HCT116 (cell line): ENCODE results near the gene CH25H. TPM values are rescaled to one million over a fixed set of nuclear protein-coding genes. Genes with fewer than 3 reads are reported as not detected.

Experiments
- ATAC-seq: fragments of 200-7000 bp; cut with Tn5 transposase; 2 replicates; pipeline ENCODE4 v1.9.1; 2020; ENCODE audit warnings: mild to moderate bottlenecking, moderate library complexity
- BruUV-seq: library from RNA; stranded (reverse); fragments of 400-500 nt; replicated peaks from 2 replicates; lab custom pipeline; 2021; lab: Mats Ljungman, UMichigan
- CTCF ChIA-PET: fragments of 300-600 bp; sonication (Branson Sonifier 250); formaldehyde crosslinking; loops from one replicate; lab custom pipeline; 2021; ENCODE audit warnings: antibody characterized with exemption; lab: Charles Lee
- POLR2A ChIA-PET: fragments of 300-600, 350-600 bp; sonication (Branson Sonifier 250); formaldehyde crosslinking; loops from one replicate; lab custom pipeline; 2021; ENCODE audit warnings: antibody characterized with exemption; lab: Charles Lee
- RAD21 ChIA-PET, 2 experiments: fragments of 300-600 bp; sonication (Branson Sonifier 250); formaldehyde crosslinking; loops; one replicate each; lab custom pipeline; 2023; ENCODE audit warnings: low total read pairs in 2 of 2; ENCODE audit not compliant: uncharacterized antibody in 2 of 2, unreplicated experiment in 2 of 2, low non-redundant PET in 1 of 2; lab: Charles Lee
- DNase-seq: peaks from one replicate; pipeline ENCODE4 v3.0.0-alpha.2; 2010; ENCODE audit warnings: low read depth, low spot score
- H2AFZ ChIP-seq: fragments of 200-600 bp; shearing (Covaris generic), sonication (generic); 2 replicates; pipeline ENCODE4 v1.6.1; 2017; ENCODE audit warnings: low read depth, mixed run types, mixed read lengths, antibody characterized with exemption, low read length; ENCODE audit not compliant: poor library complexity, severe bottlenecking
- H3K27ac ChIP-seq: 2 replicates; pipeline ENCODE4 v1.5.1; 2012; ENCODE audit warnings: low read depth, low read length
- H3K27me3 ChIP-seq: fragments of 200-600 bp; sonication (generic); 2 replicates; pipeline ENCODE4 v1.6.1; 2016; ENCODE audit warnings: mixed run types, low read length, mixed read lengths; ENCODE audit not compliant: insufficient read depth
- H3K36me3 ChIP-seq, 2 experiments: fragments of 200-500 bp in 1 of 2; fragments of 200-600 bp in 1 of 2; sonication (Bioruptor generic) in 1 of 2; sonication (generic) in 1 of 2; 2 replicates each; pipeline versions ENCODE4 v1.5.1 to v1.6.1; 2014 to 2016; ENCODE audit warnings: low read length in 2 of 2, inconsistent platforms in 1 of 2, mixed read lengths in 1 of 2, mixed run types in 1 of 2; ENCODE audit not compliant: insufficient read depth in 2 of 2, control insufficient read depth in 1 of 2
- H3K4me1 ChIP-seq, 2 experiments: fragments of 200-600 bp in 1 of 2; sonication (generic) in 1 of 2; 2 replicates each; pipeline versions ENCODE4 v1.5.1 to v1.6.1; 2012 to 2017; ENCODE audit warnings: low read length in 2 of 2, inconsistent platforms in 1 of 2, mild to moderate bottlenecking in 1 of 2, mixed read lengths in 1 of 2, mixed run types in 1 of 2, moderate library complexity in 1 of 2; ENCODE audit not compliant: insufficient read depth in 2 of 2, control insufficient read depth in 1 of 2
- H3K4me2 ChIP-seq: fragments of 200-600 bp; sonication (generic); 2 replicates; pipeline ENCODE4 v1.6.1; 2017; ENCODE audit warnings: mixed run types, low read length, mixed read lengths
- H3K4me3 ChIP-seq, 2 experiments: fragments of 200-600 bp in 1 of 2; sonication (generic) in 1 of 2; replicated peaks in 1 of 2; 2 replicates each; pipeline ENCODE4 v1.5.1; 2011 to 2016; ENCODE audit warnings: low read length in 2 of 2, control low read depth in 1 of 2, low read depth in 1 of 2, mild to moderate bottlenecking in 1 of 2, mixed read lengths in 1 of 2, mixed run types in 1 of 2
- H3K79me2 ChIP-seq: fragments of 200-600 bp; sonication (generic); 2 replicates; pipeline ENCODE4 v1.6.1; 2017; ENCODE audit warnings: mild to moderate bottlenecking, mixed run types, low read length, moderate library complexity, mixed read lengths; ENCODE audit not compliant: insufficient read depth
- H3K9ac ChIP-seq: fragments of 200-600 bp; sonication (generic); 2 replicates; pipeline ENCODE4 v1.6.1; 2016; ENCODE audit warnings: low read length, mixed read lengths
- H3K9me2 ChIP-seq: fragments of 200-600 bp; sonication (generic), shearing (Covaris generic); 2 replicates; pipeline ENCODE4 v1.6.1; 2017; ENCODE audit warnings: mixed run types, mild to moderate bottlenecking, moderate library complexity; ENCODE audit not compliant: insufficient read depth
- H3K9me3 ChIP-seq, 2 experiments: fragments of 200-500 bp in 1 of 2; fragments of 200-600 bp in 1 of 2; sonication (Bioruptor generic) in 1 of 2; sonication (generic) in 1 of 2; 2 replicates each; pipeline ENCODE4 v1.6.1; 2014 to 2017; ENCODE audit warnings: low read length in 2 of 2, mixed read lengths in 2 of 2, inconsistent platforms in 1 of 2, low read depth in 1 of 2, mild to moderate bottlenecking in 1 of 2, mixed run types in 1 of 2, moderate library complexity in 1 of 2; ENCODE audit not compliant: control insufficient read depth in 1 of 2, insufficient read depth in 1 of 2
- H4K20me1 ChIP-seq: fragments of 200-600 bp; sonication (generic), shearing (Covaris generic); 2 replicates; pipeline ENCODE4 v1.6.1; 2017; ENCODE audit warnings: mixed run types, mild to moderate bottlenecking, moderate library complexity; ENCODE audit not compliant: insufficient read depth
- CEBPB ChIP-seq: IDR thresholded peaks from 2 replicates; pipeline ENCODE4 v1.6.1; 2012; ENCODE audit warnings: low read depth
- CTCF ChIP-seq, 3 experiments: fragments of 200-600 bp in 1 of 3; sonication (generic) in 1 of 3; IDR thresholded peaks in 2 of 3; conservative IDR thresholded peaks in 1 of 3; 2 replicates each; pipeline ENCODE4 v1.5.1; 2012 to 2017; ENCODE audit warnings: low read depth in 2 of 3, low read length in 2 of 3, antibody characterized with exemption in 1 of 3, borderline replicate concordance in 1 of 3, control low read depth in 1 of 3, mild to moderate bottlenecking in 1 of 3, mixed read lengths in 1 of 3, mixed run types in 1 of 3, moderate library complexity in 1 of 3; ENCODE audit not compliant: insufficient read depth in 1 of 3
- ELF1 ChIP-seq: IDR thresholded peaks from 2 replicates; pipeline ENCODE4 v1.6.1; 2012; ENCODE audit warnings: low read depth, borderline replicate concordance
- POLR2AphosphoS5 ChIP-seq: IDR thresholded peaks from 2 replicates; pipeline ENCODE4 v1.6.1; 2011; ENCODE audit warnings: mild to moderate bottlenecking, low read depth, low read length, moderate library complexity
- intact Hi-C: fragments of 100-400 bp; cut with micrococcal nuclease; formaldehyde crosslinking; loops from 2 replicates; pipeline ENCODE4 v1.10.0; 2022
- total RNA-seq: library from RNA; stranded (reverse); gene quantifications from one replicate; pipeline ENCODE4 v1.2.1, GENCODE V29; 2021; ENCODE audit not compliant: unreplicated experiment
- TF ChIP-seq, protein P1 (sequence below): IDR thresholded peaks from 2 replicates; pipeline ENCODE4 v1.6.1; 2012
- TF ChIP-seq, protein P2 (sequence below): IDR thresholded peaks from 2 replicates; pipeline ENCODE4 v1.6.1; 2011; ENCODE audit warnings: mild to moderate bottlenecking, low read length, moderate library complexity; ENCODE audit not compliant: insufficient replicate concordance; ENCODE audit errors: extremely low read depth

Gene CH25H
- total RNA-seq, 1 experiment from 2014 or later, result not detected

DNA sequence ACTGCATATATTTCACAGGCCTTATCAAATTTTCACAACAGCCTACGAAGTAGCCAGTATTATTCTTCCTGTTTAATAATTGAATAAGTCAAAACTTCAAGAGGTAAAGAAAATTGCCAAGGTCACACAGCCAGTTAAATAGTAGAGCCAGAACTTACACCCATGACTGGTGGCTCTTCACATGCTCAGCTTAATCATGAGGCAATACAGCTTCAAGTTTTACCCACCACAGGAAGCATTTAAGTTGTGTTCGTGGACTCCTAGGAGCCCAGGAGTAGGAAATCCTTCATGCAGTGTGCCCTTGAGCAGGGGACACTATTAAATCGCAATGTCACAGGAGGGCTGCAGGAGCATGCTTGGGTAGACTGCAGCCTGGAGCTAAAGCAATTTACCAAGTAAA lies 33.4 kb upstream of the CH25H start:
- no peaks in the 10 kb centered on the region for H3K9me2 ChIP-seq

More for the DNA sequence above, 33.4 kb upstream of the CH25H start:
- DNase-seq (no peak), ATAC-seq (no peak)
- Histone ChIP-seq H4K20me1 (no peaks in the 10 kb centered on the region), H3K36me3 (no peaks in the 10 kb centered on the region), H3K9me3 (no peaks in the 10 kb centered on the region), H3K4me1 (no peaks in the 10 kb centered on the region; a peak in 1 of 4 replicates), H3K27me3 (no peaks in the 10 kb centered on the region), H3K4me2 (no peak overlapping the region), H3K27ac (no peak overlapping the region), H3K79me2 (no peaks in the 10 kb centered on the region), H2AFZ (no peak overlapping the region), H3K4me3 (no peak overlapping the region), H3K9ac (no peak overlapping the region)
- RAD21 ChIA-PET, result no interaction called here
- BruUV-seq, result no TSS peak
- POLR2A ChIA-PET, result interaction anchor here (1.4 kb wide), 1 partner anchor 11 kb away, joined by 3 read pairs; the partner anchor contains the start of gene LIPA
- TF ChIP-seq CTCF (IDR thresholded peaks at IDR 0.05 in 2 of 3, conservative IDR thresholded peaks at IDR 0.05 in 1 of 3; ENCODE audit: borderline replicate concordance in 1 of 3, insufficient read depth in 1 of 3, low read depth in 2 of 3, low read length in 2 of 3) (no peak), CEBPB (no peak), POLR2AphosphoS5 (no peak), ELF1 (no peak)
- TF ChIP-seq, protein P1, sequence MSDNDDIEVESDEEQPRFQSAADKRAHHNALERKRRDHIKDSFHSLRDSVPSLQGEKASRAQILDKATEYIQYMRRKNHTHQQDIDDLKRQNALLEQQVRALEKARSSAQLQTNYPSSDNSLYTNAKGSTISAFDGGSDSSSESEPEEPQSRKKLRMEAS, result no peak
- TF ChIP-seq, protein P2, sequence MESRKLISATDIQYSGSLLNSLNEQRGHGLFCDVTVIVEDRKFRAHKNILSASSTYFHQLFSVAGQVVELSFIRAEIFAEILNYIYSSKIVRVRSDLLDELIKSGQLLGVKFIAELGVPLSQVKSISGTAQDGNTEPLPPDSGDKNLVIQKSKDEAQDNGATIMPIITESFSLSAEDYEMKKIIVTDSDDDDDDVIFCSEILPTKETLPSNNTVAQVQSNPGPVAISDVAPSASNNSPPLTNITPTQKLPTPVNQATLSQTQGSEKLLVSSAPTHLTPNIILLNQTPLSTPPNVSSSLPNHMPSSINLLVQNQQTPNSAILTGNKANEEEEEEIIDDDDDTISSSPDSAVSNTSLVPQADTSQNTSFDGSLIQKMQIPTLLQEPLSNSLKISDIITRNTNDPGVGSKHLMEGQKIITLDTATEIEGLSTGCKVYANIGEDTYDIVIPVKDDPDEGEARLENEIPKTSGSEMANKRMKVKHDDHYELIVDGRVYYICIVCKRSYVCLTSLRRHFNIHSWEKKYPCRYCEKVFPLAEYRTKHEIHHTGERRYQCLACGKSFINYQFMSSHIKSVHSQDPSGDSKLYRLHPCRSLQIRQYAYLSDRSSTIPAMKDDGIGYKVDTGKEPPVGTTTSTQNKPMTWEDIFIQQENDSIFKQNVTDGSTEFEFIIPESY, result no peak
- intact Hi-C loops, result no loop called here
- CTCF ChIA-PET, result no interaction called here
